SK-N-SH (cell line): ENCODE results near the gene HAVCR1. TPM values are rescaled to one million over a fixed set of nuclear protein-coding genes. Genes with fewer than 3 reads are reported as not detected.

ENCODE experiments used
- CTCF ChIA-PET: fragments of 300-600, 350-600 bp; formaldehyde crosslinking; extraction: SDS; loops from one replicate; lab custom pipeline; 2021; lab: Yijun Ruan, JAX
- POLR2A ChIA-PET: fragments of 350-600 bp; sonication (Branson Sonifier 250); formaldehyde crosslinking; extraction: SDS; loops from one replicate; lab custom pipeline; 2020; ENCODE audit warnings: antibody characterized with exemption, inconsistent platforms; lab: Yijun Ruan, JAX
- DNase-seq: peaks from one replicate; pipeline ENCODE4 v3.0.0; 2012
- H2AFZ ChIP-seq: fragments of 200-600 bp; sonication (generic); 2 replicates; pipeline ENCODE4 v1.8.1; 2016; ENCODE audit warnings: antibody characterized with exemption, mild to moderate bottlenecking, low read depth
- H3F3A ChIP-seq: fragments of 200-600 bp; sonication (generic); replicated peaks from 2 replicates; pipeline ENCODE3; 2016; ENCODE audit warnings: antibody characterized with exemption, mild to moderate bottlenecking; ENCODE audit not compliant: insufficient read depth
- H3K27ac ChIP-seq, 2 experiments: fragments of 200-500 bp in 1 of 2; fragments of 200-600 bp in 1 of 2; sonication (Bioruptor generic) in 1 of 2; sonication (generic), shearing (Covaris generic) in 1 of 2; 2 replicates each; pipeline versions ENCODE4 v1.5.1 to v1.6.1; 2014 to 2016; ENCODE audit warnings: low read depth in 2 of 2, inconsistent platforms in 1 of 2, low read length in 1 of 2, mild to moderate bottlenecking in 1 of 2, mixed read lengths in 1 of 2
- H3K27me3 ChIP-seq: fragments of 200-600 bp; sonication (generic), shearing (Covaris generic); 2 replicates; pipeline ENCODE4 v1.6.1; 2016; ENCODE audit warnings: mixed run types; ENCODE audit not compliant: insufficient read depth
- H3K36me3 ChIP-seq, 2 experiments: fragments of 200-500 bp in 1 of 2; fragments of 200-600 bp in 1 of 2; sonication (Bioruptor generic) in 1 of 2; sonication (generic) in 1 of 2; replicated peaks in 1 of 2; 2 replicates each; pipeline versions ENCODE3 to v1.5.1; 2014 to 2016; ENCODE audit warnings: low read length in 1 of 2, mild to moderate bottlenecking in 1 of 2; ENCODE audit not compliant: insufficient read depth in 2 of 2, control insufficient read depth in 1 of 2
- H3K4me1 ChIP-seq, 2 experiments: fragments of 200-500 bp in 1 of 2; fragments of 200-600 bp in 1 of 2; sonication (Bioruptor generic) in 1 of 2; sonication (generic), shearing (Covaris generic) in 1 of 2; 2 replicates each; pipeline versions ENCODE4 v1.5.1 to v1.6.1; 2014 to 2016; ENCODE audit warnings: low read depth in 1 of 2, low read length in 1 of 2, mixed run types in 1 of 2; ENCODE audit not compliant: insufficient read depth in 2 of 2, control insufficient read depth in 1 of 2
- H3K4me2 ChIP-seq: fragments of 200-600 bp; sonication (generic), shearing (Covaris generic); 2 replicates; pipeline ENCODE4 v1.6.1; 2017; ENCODE audit warnings: mixed run types
- H3K4me3 ChIP-seq, 2 experiments: fragments of 200-500 bp in 1 of 2; fragments of 200-600 bp in 1 of 2; sonication (Bioruptor generic) in 1 of 2; sonication (generic), shearing (Covaris generic) in 1 of 2; 2 replicates each; pipeline versions ENCODE4 v1.5.1 to v1.8.1; 2014 to 2016; ENCODE audit warnings: low read depth in 2 of 2, inconsistent platforms in 1 of 2, low read length in 1 of 2, mild to moderate bottlenecking in 1 of 2, mixed read lengths in 1 of 2, moderate library complexity in 1 of 2
- H3K79me2 ChIP-seq: fragments of 200-600 bp; sonication (generic); 2 replicates; pipeline ENCODE4 v1.8.1; 2017; ENCODE audit warnings: mild to moderate bottlenecking; ENCODE audit not compliant: insufficient read depth
- H3K9ac ChIP-seq: fragments of 200-600 bp; sonication (generic); 2 replicates; pipeline ENCODE4 v1.6.1; 2017; ENCODE audit warnings: mixed run types
- H3K9me2 ChIP-seq: fragments of 200-600 bp; sonication (generic); 2 replicates; pipeline ENCODE4 v1.6.1; 2017; ENCODE audit warnings: mixed run types
- H3K9me3 ChIP-seq: fragments of 200-600 bp; sonication (generic); 2 replicates; pipeline ENCODE4 v1.6.1; 2017; ENCODE audit warnings: mixed run types, mild to moderate bottlenecking, moderate library complexity
- H4K20me1 ChIP-seq: fragments of 200-600 bp; sonication (generic); 2 replicates; pipeline ENCODE4 v1.6.1; 2017; ENCODE audit warnings: mild to moderate bottlenecking, mixed run types; ENCODE audit not compliant: insufficient read depth
- CTCF ChIP-seq: fragments of 200-600 bp; sonication (generic); IDR thresholded peaks from 2 replicates; pipeline ENCODE4 v1.6.1; 2017; ENCODE audit warnings: antibody characterized with exemption, mild to moderate bottlenecking, moderate library complexity
- ELF1 ChIP-seq: IDR thresholded peaks from 2 replicates; pipeline ENCODE4 v1.4.0; 2012
- EP300 ChIP-seq, 2 experiments: IDR thresholded peaks; 2 replicates each; pipeline versions ENCODE4 v1.4.0 to v1.6.1; 2012; ENCODE audit warnings: borderline replicate concordance in 1 of 2, low read depth in 1 of 2, low read length in 1 of 2
- FOSL2 ChIP-seq: IDR thresholded peaks from 2 replicates; pipeline ENCODE4 v1.4.0; 2012; ENCODE audit warnings: low read depth, mild to moderate bottlenecking, moderate library complexity, borderline replicate concordance
- FOXJ3 ChIP-seq: sonication (generic); formaldehyde crosslinking; IDR thresholded peaks from 2 replicates; pipeline ENCODE4 v1.5.1; 2020; ENCODE audit warnings: mild to moderate bottlenecking, missing genetic modification reagents
- GABPA ChIP-seq: IDR thresholded peaks from 2 replicates; pipeline ENCODE4 v1.4.0; 2012; ENCODE audit warnings: low read depth, mild to moderate bottlenecking
- JUND ChIP-seq: IDR thresholded peaks from 2 replicates; pipeline ENCODE4 v1.4.0; 2012
- MXI1 ChIP-seq: IDR thresholded peaks from 2 replicates; pipeline ENCODE4 v1.6.1; 2012; ENCODE audit warnings: mild to moderate bottlenecking, low read depth, low read length, improper control_type of control experiment
- NFIC ChIP-seq: IDR thresholded peaks from 2 replicates; pipeline ENCODE4 v1.4.0; 2012; ENCODE audit warnings: borderline replicate concordance
- POLR2AphosphoS5 ChIP-seq: IDR thresholded peaks from 2 replicates; pipeline ENCODE4 v1.6.1; 2012; ENCODE audit warnings: low read depth, low read length
- RAD21 ChIP-seq: IDR thresholded peaks from 2 replicates; pipeline ENCODE4 v1.6.1; 2012; ENCODE audit warnings: mild to moderate bottlenecking, low read length
- RFX5 ChIP-seq: IDR thresholded peaks from 2 replicates; pipeline ENCODE4 v1.6.1; 2012; ENCODE audit warnings: mild to moderate bottlenecking, improper control_type of control experiment, low read length
- RXRA ChIP-seq: IDR thresholded peaks from 2 replicates; pipeline ENCODE4 v1.4.0; 2012; ENCODE audit warnings: low read depth, mild to moderate bottlenecking, borderline replicate concordance
- SIN3A ChIP-seq: IDR thresholded peaks from 2 replicates; pipeline ENCODE4 v1.6.1; 2012; ENCODE audit warnings: low read depth, mild to moderate bottlenecking, low read length, moderate library complexity, borderline replicate concordance
- TAF1 ChIP-seq: IDR thresholded peaks from 2 replicates; pipeline ENCODE4 v1.6.1; 2012; ENCODE audit warnings: low read depth, mild to moderate bottlenecking, low read length, moderate library complexity, borderline replicate concordance
- TCF12 ChIP-seq: IDR thresholded peaks from 2 replicates; pipeline ENCODE4 v1.4.0; 2012
- TEAD4 ChIP-seq: IDR thresholded peaks from 2 replicates; pipeline ENCODE4 v1.4.0; 2012; ENCODE audit warnings: mild to moderate bottlenecking, borderline replicate concordance; ENCODE audit not compliant: insufficient read depth
- USF1 ChIP-seq: IDR thresholded peaks from 2 replicates; pipeline ENCODE4 v1.4.0; 2012; ENCODE audit warnings: low read depth, borderline replicate concordance
- USF2 ChIP-seq: fragments of 150-350 bp; IDR thresholded peaks from 2 replicates; pipeline ENCODE4 v1.6.1; 2017; ENCODE audit warnings: antibody characterized with exemption, low read length, low read depth, borderline replicate concordance
- YY1 ChIP-seq: IDR thresholded peaks from 2 replicates; pipeline ENCODE4 v1.4.0; 2012; ENCODE audit warnings: low read depth, mild to moderate bottlenecking
- WGBS: methylation state at CpG from one replicate; pipeline ENCODE4 v1.1.6; 2017; ENCODE audit warnings: low lambda C conversion rate; 5-methylcytosine and 5-hydroxymethylcytosine counted together
- polyA plus RNA-seq, 3 experiments: library from polyadenylated mRNA; depleted of rRNA; stranded (reverse); fragments of >200 nt; gene quantifications; 2 replicates each; pipeline ENCODE4 v1.2.3, GENCODE V29; 2012

The HAVCR1 gene
- polyA plus RNA-seq, 1 of the 3 experiments (the other 2 are of a cell fraction) = not detected

GRCh38 chr5:157076558-157076957, 17.6 kb upstream of the HAVCR1 start:
- ChIA-PET CTCF (no interaction called here), POLR2A (no interaction called here)
- no peaks in the 10 kb centered on the region for H3K4me1 ChIP-seq
- H3F3A ChIP-seq = no peaks in the 10 kb centered on the region
- no peaks in the 10 kb centered on the region for H4K20me1 ChIP-seq
- no peak for DNase-seq
- no peak overlapping the region for H3K4me2 ChIP-seq
- H3K4me3 ChIP-seq = no peak overlapping the region
- H3K27me3 ChIP-seq = no peaks in the 10 kb centered on the region
- no peaks in the 10 kb centered on the region for H3K9me3 ChIP-seq
- H2AFZ ChIP-seq = no peak overlapping the region
- no peaks in the 10 kb centered on the region for H3K9me2 ChIP-seq
- no peaks in the 10 kb centered on the region for H3K36me3 ChIP-seq
- 22% methylated on average over 4 of the region's 4 CpGs for WGBS
- TF ChIP-seq EP300 (IDR thresholded peaks at IDR 0.05; ENCODE audit: borderline replicate concordance in 1 of 2, low read depth in 1 of 2, low read length in 1 of 2) = no peak
- TF ChIP-seq RXRA = no peak
- no peak for TF ChIP-seq MXI1
- TF ChIP-seq CTCF = no peak
- TF ChIP-seq FOSL2 = no peak
- TF ChIP-seq ELF1 = no peak
- no peak for TF ChIP-seq GABPA
- TF ChIP-seq YY1 = no peak
- no peak for TF ChIP-seq JUND
- TF ChIP-seq RFX5 = no peak
- TF ChIP-seq TEAD4 = no peak
- TF ChIP-seq NFIC = no peak
- no peak for TF ChIP-seq FOXJ3 (CRISPR knock-in tag)
- no peak for TF ChIP-seq POLR2AphosphoS5
- no peak for TF ChIP-seq TAF1
- TF ChIP-seq USF2 = no peak
- TF ChIP-seq SIN3A = no peak
- TF ChIP-seq TCF12 = no peak
- no peak for TF ChIP-seq RAD21
- TF ChIP-seq USF1 = no peak
- H3K79me2 ChIP-seq = no peaks in the 10 kb centered on the region
- H3K9ac ChIP-seq = no peak overlapping the region
- H3K27ac ChIP-seq = no peak overlapping the region
